HEK293 (cell line): ENCODE measurements around the gene CERS3.

Experiments used
- CTCF ChIP-seq: fragments of 450-650 bp; formaldehyde crosslinking; IDR thresholded peaks from 2 replicates; pipeline ENCODE4 v1.5.1; 2016; ENCODE audit warnings: missing biosample characterization, missing genetic modification characterization
- MZF1 ChIP-seq: fragments of 450-650 bp; formaldehyde crosslinking; IDR thresholded peaks from 2 replicates; pipeline ENCODE4 v1.5.1; 2017; ENCODE audit warnings: missing biosample characterization, missing genetic modification characterization, borderline replicate concordance
- ZNF114 ChIP-seq: fragments of 450-650 bp; formaldehyde crosslinking; IDR thresholded peaks from 2 replicates; pipeline ENCODE4 v1.5.0; 2017; ENCODE audit warnings: missing biosample characterization, missing genetic modification characterization
- ZNF155 ChIP-seq: fragments of 450-650 bp; formaldehyde crosslinking; IDR thresholded peaks from 2 replicates; pipeline ENCODE4 v1.5.1; 2016; ENCODE audit warnings: missing biosample characterization, missing genetic modification characterization
- ZNF391 ChIP-seq: fragments of 450-650 bp; formaldehyde crosslinking; IDR thresholded peaks from 2 replicates; pipeline ENCODE4 v1.5.1; 2016; ENCODE audit warnings: low read depth, missing biosample characterization, missing genetic modification characterization, borderline replicate concordance
- ZNF768 ChIP-seq: fragments of 450-650 bp; formaldehyde crosslinking; IDR thresholded peaks from 2 replicates; pipeline ENCODE4 v1.5.1; 2018; ENCODE audit warnings: missing biosample characterization, mild to moderate bottlenecking, missing genetic modification characterization
- ZNF777 ChIP-seq: fragments of 450-650 bp; formaldehyde crosslinking; IDR thresholded peaks from 2 replicates; pipeline ENCODE4 v1.5.1; 2017; ENCODE audit warnings: missing biosample characterization, missing genetic modification characterization, borderline replicate concordance
- ZNF837 ChIP-seq: fragments of 450-650 bp; formaldehyde crosslinking; IDR thresholded peaks from 2 replicates; pipeline ENCODE4 v1.5.1; 2016; ENCODE audit warnings: missing biosample characterization, missing genetic modification characterization
- TF ChIP-seq, protein P1 (sequence below): fragments of 450-650 bp; formaldehyde crosslinking; IDR thresholded peaks from 2 replicates; pipeline ENCODE4 v1.5.1; 2016; ENCODE audit warnings: missing biosample characterization, missing genetic modification characterization, low read depth
- TF ChIP-seq, protein P2 (sequence below): fragments of 450-650 bp; formaldehyde crosslinking; IDR thresholded peaks from 2 replicates; pipeline ENCODE4 v1.5.1; 2016; ENCODE audit warnings: missing biosample characterization, missing genetic modification characterization

DNA sequence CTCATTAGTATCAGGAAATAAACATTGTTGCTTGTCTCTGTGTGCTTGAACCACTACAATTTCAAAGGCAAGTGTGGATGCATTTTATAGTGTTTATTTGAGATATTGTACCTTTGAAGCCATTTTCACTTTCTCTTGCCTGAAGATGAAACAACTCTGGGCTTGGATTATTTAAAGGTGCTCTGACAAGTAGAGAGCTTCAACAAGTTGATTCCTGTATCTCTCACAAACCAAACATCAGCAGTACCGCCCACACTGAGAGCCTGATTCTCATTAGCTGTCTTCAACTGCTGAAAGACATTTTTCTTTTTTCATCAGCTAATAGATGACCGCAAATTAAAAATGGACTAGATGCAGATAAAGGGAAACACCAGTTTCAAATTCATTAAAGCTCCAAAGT lies 806 bp upstream of the CERS3 start:
- TF ChIP-seq ZNF155 (tag by site-specific recombination) (no peak), ZNF114 (tag by site-specific recombination) (no peak), ZNF391 (tag by site-specific recombination) (no peak), ZNF777 (tag by site-specific recombination) (no peak), CTCF (tag by site-specific recombination) (no peak), MZF1 (tag by site-specific recombination) (no peak), ZNF837 (tag by site-specific recombination) (no peak), ZNF768 (tag by site-specific recombination) (no peak)
- TF ChIP-seq, protein P1, sequence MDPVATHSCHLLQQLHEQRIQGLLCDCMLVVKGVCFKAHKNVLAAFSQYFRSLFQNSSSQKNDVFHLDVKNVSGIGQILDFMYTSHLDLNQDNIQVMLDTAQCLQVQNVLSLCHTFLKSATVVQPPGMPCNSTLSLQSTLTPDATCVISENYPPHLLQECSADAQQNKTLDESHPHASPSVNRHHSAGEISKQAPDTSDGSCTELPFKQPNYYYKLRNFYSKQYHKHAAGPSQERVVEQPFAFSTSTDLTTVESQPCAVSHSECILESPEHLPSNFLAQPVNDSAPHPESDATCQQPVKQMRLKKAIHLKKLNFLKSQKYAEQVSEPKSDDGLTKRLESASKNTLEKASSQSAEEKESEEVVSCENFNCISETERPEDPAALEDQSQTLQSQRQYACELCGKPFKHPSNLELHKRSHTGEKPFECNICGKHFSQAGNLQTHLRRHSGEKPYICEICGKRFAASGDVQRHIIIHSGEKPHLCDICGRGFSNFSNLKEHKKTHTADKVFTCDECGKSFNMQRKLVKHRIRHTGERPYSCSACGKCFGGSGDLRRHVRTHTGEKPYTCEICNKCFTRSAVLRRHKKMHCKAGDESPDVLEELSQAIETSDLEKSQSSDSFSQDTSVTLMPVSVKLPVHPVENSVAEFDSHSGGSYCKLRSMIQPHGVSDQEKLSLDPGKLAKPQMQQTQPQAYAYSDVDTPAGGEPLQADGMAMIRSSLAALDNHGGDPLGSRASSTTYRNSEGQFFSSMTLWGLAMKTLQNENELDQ (tag by site-specific recombination): no peak
- TF ChIP-seq, protein P2, sequence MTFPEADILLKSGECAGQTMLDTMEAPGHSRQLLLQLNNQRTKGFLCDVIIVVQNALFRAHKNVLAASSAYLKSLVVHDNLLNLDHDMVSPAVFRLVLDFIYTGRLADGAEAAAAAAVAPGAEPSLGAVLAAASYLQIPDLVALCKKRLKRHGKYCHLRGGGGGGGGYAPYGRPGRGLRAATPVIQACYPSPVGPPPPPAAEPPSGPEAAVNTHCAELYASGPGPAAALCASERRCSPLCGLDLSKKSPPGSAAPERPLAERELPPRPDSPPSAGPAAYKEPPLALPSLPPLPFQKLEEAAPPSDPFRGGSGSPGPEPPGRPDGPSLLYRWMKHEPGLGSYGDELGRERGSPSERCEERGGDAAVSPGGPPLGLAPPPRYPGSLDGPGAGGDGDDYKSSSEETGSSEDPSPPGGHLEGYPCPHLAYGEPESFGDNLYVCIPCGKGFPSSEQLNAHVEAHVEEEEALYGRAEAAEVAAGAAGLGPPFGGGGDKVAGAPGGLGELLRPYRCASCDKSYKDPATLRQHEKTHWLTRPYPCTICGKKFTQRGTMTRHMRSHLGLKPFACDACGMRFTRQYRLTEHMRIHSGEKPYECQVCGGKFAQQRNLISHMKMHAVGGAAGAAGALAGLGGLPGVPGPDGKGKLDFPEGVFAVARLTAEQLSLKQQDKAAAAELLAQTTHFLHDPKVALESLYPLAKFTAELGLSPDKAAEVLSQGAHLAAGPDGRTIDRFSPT (tag by site-specific recombination): no peak
